K562 (cell line): ENCODE data around the gene PAQR8. TPM values are rescaled to one million over a fixed set of nuclear protein-coding genes. Genes with fewer than 3 reads are reported as not detected.

ENCODE experiments used
- ATF1 ChIP-seq, 2 experiments: fragments of 450-650 bp in 1 of 2; IDR thresholded peaks; 2 replicates each; pipeline ENCODE4 v1.6.1; 2016; ENCODE audit warnings: missing compliant biosample characterization in 1 of 2, missing genetic modification characterization in 1 of 2
- CEBPZ ChIP-seq: fragments of 150-350 bp; IDR thresholded peaks from 2 replicates; pipeline ENCODE4 v1.6.1; 2014; ENCODE audit warnings: low read depth, mild to moderate bottlenecking, low read length, borderline replicate concordance
- CTBP1 ChIP-seq: fragments of 450-650 bp; IDR thresholded peaks from 2 replicates; pipeline ENCODE4 v1.6.1; 2016; ENCODE audit warnings: borderline replicate concordance
- PML ChIP-seq: IDR thresholded peaks from 2 replicates; pipeline ENCODE4 v1.6.1; 2012; ENCODE audit warnings: low read length, inconsistent platforms
- RB1 ChIP-seq: fragments of 450-650 bp; IDR thresholded peaks from 2 replicates; pipeline ENCODE4 v1.6.1; 2017; ENCODE audit warnings: low read depth, mild to moderate bottlenecking
- RBFOX2 ChIP-seq: fragments of 200-400 bp; formaldehyde crosslinking; IDR thresholded peaks from 2 replicates; pipeline ENCODE4 v1.6.1; 2017; ENCODE audit warnings: low read depth, mild to moderate bottlenecking, low read length, moderate library complexity
- SNAPC5 ChIP-seq: fragments of 250-450 bp; sonication (Bioruptor Pico); IDR thresholded peaks from 2 replicates; pipeline ENCODE4 v1.8.0; 2021; ENCODE audit warnings: moderate library complexity, mild to moderate bottlenecking, inconsistent platforms
- TAL1 ChIP-seq: fragments of 450-650 bp; IDR thresholded peaks from 2 replicates; pipeline ENCODE4 v1.6.1; 2016; ENCODE audit warnings: mild to moderate bottlenecking
- ZNF133 ChIP-seq: fragments of 250-450 bp; sonication (Bioruptor Pico); IDR thresholded peaks from 2 replicates; pipeline ENCODE4 v1.4.0; 2020; ENCODE audit warnings: mild to moderate bottlenecking
- ZNF347 ChIP-seq: fragments of 450-650 bp; formaldehyde crosslinking; IDR thresholded peaks from 2 replicates; pipeline ENCODE4 v1.4.0; 2020; ENCODE audit warnings: low read depth, mild to moderate bottlenecking, moderate library complexity
- ZNF512 ChIP-seq: IDR thresholded peaks from 2 replicates; pipeline ENCODE4 v1.6.1; 2016; ENCODE audit warnings: missing genetic modification characterization, missing compliant biosample characterization
- ZNF785 ChIP-seq: fragments of 250-450 bp; sonication (Bioruptor Pico); IDR thresholded peaks from 2 replicates; pipeline ENCODE4 v1.4.0; 2020; ENCODE audit warnings: mild to moderate bottlenecking
- polyA plus RNA-seq, 8 experiments: library from polyadenylated mRNA; depleted of rRNA in 4 of 8; stranded (reverse) in 5 of 8; unstranded in 3 of 8; fragments of >200 nt; fragmentation: Nextera tagmentation in 2 of 8; fragmentation: Illumina TruSeq in 1 of 8; extraction: Ambion mirVana in 2 of 8; extraction: Trizol in 1 of 8; gene quantifications; 2 replicates each; pipeline versions ENCODE4 v1.2.1 to v1.2.3, GENCODE V29; 2011 to 2014; ENCODE audit warnings: inconsistent platforms in 1 of 8, missing spikeins in 1 of 8
- total RNA-seq, 7 experiments: library from RNA; depleted of rRNA in 6 of 7; stranded (reverse); fragments of >200 nt in 6 of 7; fragmentation: Illumina TruSeq in 2 of 7; extraction: Trizol in 2 of 7; gene quantifications; 2 replicates each; pipeline versions ENCODE4 v1.2.1 to v1.2.3, GENCODE V29; 2011 to 2021; ENCODE audit warnings: low replicate concordance in 1 of 7
- TF ChIP-seq, protein P1 (sequence below): fragments of 250-450 bp; sonication (Bioruptor Pico); IDR thresholded peaks from 2 replicates; pipeline ENCODE4 v1.4.0; 2020; ENCODE audit warnings: mild to moderate bottlenecking, moderate library complexity, borderline replicate concordance
- TF ChIP-seq, protein P2 (sequence below): fragments of 200-800 bp; sonication (Bioruptor generic); IDR thresholded peaks from 2 replicates; pipeline ENCODE4 v1.6.1; 2016; ENCODE audit warnings: missing genetic modification characterization, missing compliant biosample characterization

PAQR8 gene
- total and polyA plus RNA-seq, 9 of the 15 experiments (the other 6 are each of a cell fraction or from before 2014, with no cell fraction given), result 1.4 to 10.2 (median 3.5) TPM

DNA sequence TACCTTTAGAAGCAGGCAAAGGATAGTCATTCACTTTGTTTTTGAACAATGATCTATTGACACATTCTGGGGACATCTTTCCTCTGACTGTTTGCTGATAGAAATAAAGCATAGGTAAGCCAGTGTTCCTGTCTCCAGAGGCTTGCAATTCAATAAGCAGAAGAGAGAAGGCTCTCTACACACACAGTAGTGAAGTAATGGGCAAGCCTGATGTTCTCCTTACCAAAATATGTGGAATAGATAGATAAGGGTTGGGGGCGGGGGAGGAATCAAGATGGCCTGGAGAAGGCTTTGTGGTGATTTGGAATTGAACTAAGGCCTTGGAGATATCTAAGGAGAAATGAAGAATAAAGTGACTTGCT is 27.3 kb downstream of the PAQR8 start (continued):
- TF ChIP-seq CTBP1 (peak; percentile 61; the same call in 1 of the 2 replicates), ZNF512 (tag) (no peak), PML (peak; percentile 25; the same call in 1 of the 2 replicates), RB1 (no peak), ZNF347 (CRISPR knock-in tag) (no peak), RBFOX2 (no peak), TAL1 (peak; percentile 73), ZNF133 (CRISPR knock-in tag) (no peak), ATF1 (CRISPR knock-in tag; IDR thresholded peaks at IDR 0.05) (no peak), ATF1 (tag; IDR thresholded peaks at IDR 0.05) (no peak), SNAPC5 (CRISPR knock-in tag) (no peak), CEBPZ (no peak), ZNF785 (peak; percentile 89)
- TF ChIP-seq, protein P1, sequence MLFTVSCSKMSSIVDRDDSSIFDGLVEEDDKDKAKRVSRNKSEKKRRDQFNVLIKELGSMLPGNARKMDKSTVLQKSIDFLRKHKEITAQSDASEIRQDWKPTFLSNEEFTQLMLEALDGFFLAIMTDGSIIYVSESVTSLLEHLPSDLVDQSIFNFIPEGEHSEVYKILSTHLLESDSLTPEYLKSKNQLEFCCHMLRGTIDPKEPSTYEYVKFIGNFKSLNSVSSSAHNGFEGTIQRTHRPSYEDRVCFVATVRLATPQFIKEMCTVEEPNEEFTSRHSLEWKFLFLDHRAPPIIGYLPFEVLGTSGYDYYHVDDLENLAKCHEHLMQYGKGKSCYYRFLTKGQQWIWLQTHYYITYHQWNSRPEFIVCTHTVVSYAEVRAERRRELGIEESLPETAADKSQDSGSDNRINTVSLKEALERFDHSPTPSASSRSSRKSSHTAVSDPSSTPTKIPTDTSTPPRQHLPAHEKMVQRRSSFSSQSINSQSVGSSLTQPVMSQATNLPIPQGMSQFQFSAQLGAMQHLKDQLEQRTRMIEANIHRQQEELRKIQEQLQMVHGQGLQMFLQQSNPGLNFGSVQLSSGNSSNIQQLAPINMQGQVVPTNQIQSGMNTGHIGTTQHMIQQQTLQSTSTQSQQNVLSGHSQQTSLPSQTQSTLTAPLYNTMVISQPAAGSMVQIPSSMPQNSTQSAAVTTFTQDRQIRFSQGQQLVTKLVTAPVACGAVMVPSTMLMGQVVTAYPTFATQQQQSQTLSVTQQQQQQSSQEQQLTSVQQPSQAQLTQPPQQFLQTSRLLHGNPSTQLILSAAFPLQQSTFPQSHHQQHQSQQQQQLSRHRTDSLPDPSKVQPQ (CRISPR knock-in tag), result no peak
- TF ChIP-seq, protein P2, sequence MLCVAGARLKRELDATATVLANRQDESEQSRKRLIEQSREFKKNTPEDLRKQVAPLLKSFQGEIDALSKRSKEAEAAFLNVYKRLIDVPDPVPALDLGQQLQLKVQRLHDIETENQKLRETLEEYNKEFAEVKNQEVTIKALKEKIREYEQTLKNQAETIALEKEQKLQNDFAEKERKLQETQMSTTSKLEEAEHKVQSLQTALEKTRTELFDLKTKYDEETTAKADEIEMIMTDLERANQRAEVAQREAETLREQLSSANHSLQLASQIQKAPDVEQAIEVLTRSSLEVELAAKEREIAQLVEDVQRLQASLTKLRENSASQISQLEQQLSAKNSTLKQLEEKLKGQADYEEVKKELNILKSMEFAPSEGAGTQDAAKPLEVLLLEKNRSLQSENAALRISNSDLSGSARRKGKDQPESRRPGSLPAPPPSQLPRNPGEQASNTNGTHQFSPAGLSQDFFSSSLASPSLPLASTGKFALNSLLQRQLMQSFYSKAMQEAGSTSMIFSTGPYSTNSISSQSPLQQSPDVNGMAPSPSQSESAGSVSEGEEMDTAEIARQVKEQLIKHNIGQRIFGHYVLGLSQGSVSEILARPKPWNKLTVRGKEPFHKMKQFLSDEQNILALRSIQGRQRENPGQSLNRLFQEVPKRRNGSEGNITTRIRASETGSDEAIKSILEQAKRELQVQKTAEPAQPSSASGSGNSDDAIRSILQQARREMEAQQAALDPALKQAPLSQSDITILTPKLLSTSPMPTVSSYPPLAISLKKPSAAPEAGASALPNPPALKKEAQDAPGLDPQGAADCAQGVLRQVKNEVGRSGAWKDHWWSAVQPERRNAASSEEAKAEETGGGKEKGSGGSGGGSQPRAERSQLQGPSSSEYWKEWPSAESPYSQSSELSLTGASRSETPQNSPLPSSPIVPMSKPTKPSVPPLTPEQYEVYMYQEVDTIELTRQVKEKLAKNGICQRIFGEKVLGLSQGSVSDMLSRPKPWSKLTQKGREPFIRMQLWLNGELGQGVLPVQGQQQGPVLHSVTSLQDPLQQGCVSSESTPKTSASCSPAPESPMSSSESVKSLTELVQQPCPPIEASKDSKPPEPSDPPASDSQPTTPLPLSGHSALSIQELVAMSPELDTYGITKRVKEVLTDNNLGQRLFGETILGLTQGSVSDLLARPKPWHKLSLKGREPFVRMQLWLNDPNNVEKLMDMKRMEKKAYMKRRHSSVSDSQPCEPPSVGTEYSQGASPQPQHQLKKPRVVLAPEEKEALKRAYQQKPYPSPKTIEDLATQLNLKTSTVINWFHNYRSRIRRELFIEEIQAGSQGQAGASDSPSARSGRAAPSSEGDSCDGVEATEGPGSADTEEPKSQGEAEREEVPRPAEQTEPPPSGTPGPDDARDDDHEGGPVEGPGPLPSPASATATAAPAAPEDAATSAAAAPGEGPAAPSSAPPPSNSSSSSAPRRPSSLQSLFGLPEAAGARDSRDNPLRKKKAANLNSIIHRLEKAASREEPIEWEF (CRISPR knock-in tag), result no peak
